CD4-positive, alpha-beta T cell treated with Interleukin-15 for 4 hours (primary cell): ENCODE measurements around the gene C5orf58.
A peak's percentile ranks its signal among the peaks of the same experiment; 100 is the strongest.

Experiments used
- DNase-seq: peaks from one replicate; pipeline ENCODE4 v3.0.0-alpha.2; 2020; ENCODE audit warnings: low spot score

C5orf58 gene

GRCh38 chr5:170256571-170256970 is 23.8 kb downstream of the C5orf58 start:
- DNase-seq: no peak

DNA sequence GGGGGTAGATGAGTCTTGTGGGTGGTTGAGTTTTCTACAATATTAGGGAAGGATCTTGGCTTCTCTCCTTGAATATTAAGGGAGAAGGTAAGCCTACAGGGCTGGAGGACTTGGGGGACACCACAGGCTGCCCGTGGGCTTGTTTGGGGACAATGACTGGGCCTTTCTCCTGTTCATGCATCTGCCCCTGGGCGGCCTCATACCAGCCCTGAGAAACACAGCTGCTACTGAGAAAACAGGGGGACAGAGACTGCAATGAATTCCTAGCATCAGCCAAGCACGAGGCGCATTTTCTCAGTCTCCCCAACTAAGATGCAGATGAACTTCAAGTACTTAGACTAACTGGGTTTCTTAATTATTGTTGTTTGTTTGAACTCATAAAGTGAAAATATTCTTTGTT is 24.6 kb downstream of the C5orf58 start:
- no peak for DNase-seq

GRCh38 chr5:170261528-170262043 is 28.8 kb downstream of the C5orf58 start:
- no peak for DNase-seq

DNA sequence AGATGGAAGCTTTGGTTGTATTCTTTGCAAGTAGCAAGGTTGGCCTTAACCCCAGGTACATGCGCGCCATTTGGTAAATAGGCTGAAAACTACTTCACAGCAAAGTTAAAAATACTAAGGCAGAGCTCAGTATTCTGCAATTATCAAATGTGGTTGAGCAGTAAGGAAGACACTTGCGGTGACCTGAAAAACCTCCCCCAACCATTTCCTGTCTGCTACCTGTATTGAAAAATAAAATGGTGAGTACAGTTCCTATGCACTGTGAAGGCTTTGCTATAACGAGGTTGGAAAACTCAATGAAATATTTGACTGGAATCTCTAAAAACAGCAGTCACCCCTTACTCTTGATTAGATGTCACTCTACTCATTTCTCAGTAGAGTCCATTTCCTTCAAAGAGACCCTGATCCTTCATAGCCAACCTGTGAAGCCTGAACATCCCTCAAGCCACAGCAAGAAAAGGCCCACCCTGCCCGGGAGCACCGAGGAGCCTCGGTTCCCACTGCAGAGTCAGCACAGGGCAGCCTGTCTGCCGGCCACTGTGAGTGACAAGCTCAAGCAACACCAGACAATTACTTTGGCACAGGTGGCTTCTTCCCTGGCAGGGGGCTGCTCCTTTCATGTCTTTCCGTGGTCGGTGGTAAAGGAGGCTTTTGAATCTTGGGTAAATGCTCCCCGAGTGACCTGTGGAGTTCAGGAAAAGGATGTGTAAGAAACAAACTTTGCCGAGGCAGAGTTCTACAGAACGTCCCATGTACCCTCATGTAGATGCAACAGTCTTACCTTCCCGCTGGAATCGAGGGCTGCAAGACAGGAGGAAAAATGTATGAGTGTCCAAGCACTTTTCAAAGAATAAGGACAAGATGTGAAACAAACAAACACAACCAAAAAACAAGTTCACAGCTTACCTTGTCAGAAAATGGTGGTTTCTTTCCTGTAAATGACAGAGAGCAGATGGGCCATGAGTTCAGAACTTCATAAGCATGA is 29.6 kb downstream of the C5orf58 start:
- peak; percentile 65 for DNase-seq

- DNase-seq: no peak
Observed at GRCh38 chr5:170263906-170264305, 31.1 kb downstream of the C5orf58 start.

GRCh38 chr5:170265522-170265921 is 32.7 kb downstream of the C5orf58 start:
- no peak for DNase-seq

GRCh38 chr5:170266570-170267381 is 34.0 kb downstream of the C5orf58 start:
- peak; percentile 56 for DNase-seq

- peak; percentile 83 for DNase-seq
Observed at GRCh38 chr5:170267431-170268152, 34.8 kb downstream of the C5orf58 start.

DNA sequence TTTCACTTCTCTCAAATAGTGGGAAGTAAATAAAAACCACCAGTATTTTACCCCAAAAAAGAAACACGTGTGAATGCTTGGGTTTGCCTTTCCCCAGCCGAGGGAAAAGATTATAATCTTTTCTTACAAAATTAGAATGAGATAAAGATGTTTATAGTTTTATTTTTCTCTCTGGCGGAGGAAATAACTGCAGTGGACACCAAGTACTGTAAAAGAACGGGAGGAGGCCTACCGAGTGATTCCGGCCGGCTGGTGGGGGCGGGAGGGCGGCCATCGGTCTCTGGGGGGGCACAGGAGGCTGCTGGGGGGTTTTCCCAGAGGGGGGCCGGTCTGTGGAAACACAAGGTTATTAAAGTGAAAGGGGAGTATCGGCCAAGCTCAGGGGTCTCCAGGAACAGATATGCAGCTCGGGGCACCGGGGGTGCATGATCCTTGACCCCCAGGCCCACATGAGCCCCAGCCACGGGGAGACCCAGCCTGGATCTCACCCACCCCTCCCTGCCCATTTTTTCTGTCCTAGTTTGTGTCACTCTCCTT is 35.4 kb downstream of the C5orf58 start:
- no peak for DNase-seq

- DNase-seq: no peak
Observed at GRCh38 chr5:170268884-170269283, 36.1 kb downstream of the C5orf58 start.

GRCh38 chr5:170269579-170269978 is 36.8 kb downstream of the C5orf58 start:
- DNase-seq: peak; percentile 84

- DNase-seq: no peak
Observed at GRCh38 chr5:170270293-170271069, 37.7 kb downstream of the C5orf58 start.

GRCh38 chr5:170273968-170274710 is 41.4 kb downstream of the C5orf58 start:
- peak; percentile 65 for DNase-seq

GRCh38 chr5:170275376-170275994 is 42.7 kb downstream of the C5orf58 start:
- DNase-seq: peak; percentile 69

DNA sequence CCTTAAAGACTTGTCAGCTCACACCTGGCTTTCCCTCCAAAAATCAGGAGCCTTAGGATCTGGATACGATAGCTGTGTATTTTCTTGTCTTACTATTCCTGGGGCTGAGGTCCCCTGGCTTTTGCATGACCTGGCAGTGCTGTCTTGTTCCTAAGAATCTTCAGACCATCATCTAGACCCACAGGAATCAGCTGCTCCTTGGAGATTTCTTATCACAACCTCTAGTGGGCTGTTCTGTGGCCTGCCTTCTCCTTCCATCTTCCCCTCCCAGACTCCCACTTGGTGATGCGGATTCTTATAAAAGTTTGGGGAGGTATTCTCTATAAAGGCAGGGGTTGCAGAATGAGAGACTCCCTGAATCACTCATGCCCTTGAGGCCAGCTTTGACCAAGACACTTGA is 43.4 kb downstream of the C5orf58 start:
- no peak for DNase-seq

DNA sequence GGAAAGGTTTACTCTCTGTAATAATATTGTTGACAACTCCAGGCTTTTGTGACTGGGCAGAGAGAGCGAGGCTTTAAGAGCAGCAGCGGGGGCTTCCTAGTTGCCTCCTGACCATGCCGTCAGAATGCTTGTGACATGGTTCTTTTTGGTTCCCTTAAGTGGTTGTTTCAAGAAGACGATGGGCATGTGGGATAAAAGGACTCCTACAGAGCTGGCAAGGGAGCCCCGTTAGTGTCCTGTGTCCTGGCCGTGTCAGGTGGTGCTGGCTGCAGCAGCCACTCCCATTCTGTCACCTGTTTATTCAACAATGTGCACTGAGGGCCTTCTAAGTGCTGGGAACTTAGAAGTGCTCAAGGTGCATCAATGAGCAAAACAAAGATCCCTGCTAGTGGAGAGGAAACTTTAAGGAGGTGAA is 45.1 kb downstream of the C5orf58 start:
- no peak for DNase-seq

DNA sequence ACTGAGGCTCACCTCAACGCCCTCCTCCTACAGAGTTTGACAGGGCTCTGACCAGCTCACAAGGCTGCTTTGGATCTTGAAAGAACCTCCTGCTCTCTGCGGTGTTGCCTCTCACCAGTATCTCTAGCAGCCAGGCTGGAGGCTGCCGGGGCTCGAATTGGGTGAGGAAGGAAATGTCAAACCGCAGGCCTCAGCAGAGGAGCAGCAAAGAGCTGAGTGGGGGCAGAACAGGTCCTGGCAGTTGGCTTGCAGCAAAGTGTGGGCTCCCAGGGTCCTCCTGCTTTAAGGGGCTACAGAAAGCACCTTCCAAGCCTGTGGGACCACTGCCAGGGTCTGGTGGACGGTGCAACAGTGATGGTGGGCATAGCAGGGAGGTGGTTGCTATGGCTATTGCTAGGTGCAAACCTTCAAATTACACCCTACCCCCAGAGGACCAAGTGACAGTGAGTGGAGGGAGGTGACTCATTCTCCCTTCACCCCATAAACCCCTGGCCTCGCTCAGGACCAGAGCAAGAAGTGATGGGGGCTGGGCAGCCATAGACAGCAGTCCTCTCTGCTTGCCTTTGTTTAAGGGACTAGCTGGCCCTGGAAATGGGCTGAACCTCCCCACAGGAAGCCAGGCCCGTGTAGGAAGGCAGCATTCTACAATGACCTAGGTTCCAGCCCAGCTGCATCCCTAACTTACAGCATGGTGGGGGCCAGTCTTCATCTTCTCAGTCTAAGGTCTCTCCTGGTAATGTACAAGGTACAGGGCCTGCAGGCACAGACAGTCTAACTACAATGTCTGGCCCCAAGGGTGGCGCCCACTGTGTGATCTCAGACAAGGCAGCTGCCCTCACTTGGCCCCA is 46.0 kb downstream of the C5orf58 start:
- DNase-seq: peak; percentile 91

- DNase-seq: no peak
Observed at GRCh38 chr5:170279459-170279817, 46.7 kb downstream of the C5orf58 start.

GRCh38 chr5:170280011-170280493 is 47.3 kb downstream of the C5orf58 start:
- no peak for DNase-seq
